ENCODE data around the gene TMX3.

The TMX3 gene

GRCh38 chr18:68693091-68693815 lies 21.7 kb downstream of the TMX3 start:
- no peaks in the 10 kb centered on the region for H3K27me3 ChIP-seq (ENCODE audit: control insufficient read depth, low read length)
- no peaks in the 10 kb centered on the region for H3K4me1 ChIP-seq (ENCODE audit: control insufficient read depth, low read length)
- no peak overlapping the region for H3K4me3 ChIP-seq (ENCODE audit: low read length)
- H3K4me2 ChIP-seq (ENCODE audit: low read length), result no peak overlapping the region
- H3K9me2 ChIP-seq (replicated peaks; ENCODE audit: control insufficient read depth, low read length), result no peaks in the 10 kb centered on the region
- no peaks in the 10 kb centered on the region; the same call in 1 of the 2 replicates for H3F3A ChIP-seq (ENCODE audit: control insufficient read depth, insufficient read depth)
- no peaks in the 10 kb centered on the region for H3K9me3 ChIP-seq (ENCODE audit: control insufficient read depth, insufficient read depth, low read length)
- TF ChIP-seq EZH2phosphoT487 (IDR thresholded peaks at IDR 0.05; ENCODE audit: borderline replicate concordance, low read length), result no peak
- no peak for TF ChIP-seq CTCF (IDR thresholded peaks at IDR 0.05; ENCODE audit: low read depth, low read length, poor library complexity, severe bottlenecking)
- H3K27ac ChIP-seq (ENCODE audit: low read depth, low read length), result no peak overlapping the region
- H4K20me1 ChIP-seq (ENCODE audit: control insufficient read depth, insufficient read depth, low read depth, low read length), result no peaks in the 10 kb centered on the region
- peaks cover 78% of the 10 kb centered on the region for H3K36me3 ChIP-seq (ENCODE audit: control insufficient read depth, low read length)
- no peaks in the 10 kb centered on the region for H3K79me2 ChIP-seq (ENCODE audit: control insufficient read depth, low read length)

GRCh38 chr18:68679528-68679927 lies 35.4 kb downstream of the TMX3 start:
- Histone ChIP-seq H3K4me3 (ENCODE audit: low read length) (no peak overlapping the region), H3K36me3 (ENCODE audit: control insufficient read depth, low read length) (peaks cover 77% of the 10 kb centered on the region), H3K4me1 (ENCODE audit: control insufficient read depth, low read length) (no peaks in the 10 kb centered on the region), H3K27me3 (ENCODE audit: control insufficient read depth, low read length) (no peaks in the 10 kb centered on the region), H4K20me1 (ENCODE audit: control insufficient read depth, insufficient read depth, low read depth, low read length) (no peaks in the 10 kb centered on the region), H3K4me2 (ENCODE audit: low read length) (no peak overlapping the region), H3F3A (ENCODE audit: control insufficient read depth, insufficient read depth) (no peaks in the 10 kb centered on the region), H3K9me3 (ENCODE audit: control insufficient read depth, insufficient read depth, low read length) (no peaks in the 10 kb centered on the region), H3K9me2 (replicated peaks; ENCODE audit: control insufficient read depth, low read length) (no peaks in the 10 kb centered on the region), H3K79me2 (ENCODE audit: control insufficient read depth, low read length) (no peaks in the 10 kb centered on the region), H3K27ac (ENCODE audit: low read depth, low read length) (no peak overlapping the region)
- TF ChIP-seq EZH2phosphoT487 (IDR thresholded peaks at IDR 0.05; ENCODE audit: borderline replicate concordance, low read length) (no peak), CTCF (IDR thresholded peaks at IDR 0.05; ENCODE audit: low read depth, low read length, poor library complexity, severe bottlenecking) (no peak)

- Histone ChIP-seq H3K79me2 (ENCODE audit: control insufficient read depth, low read length) (no peaks in the 10 kb centered on the region), H4K20me1 (ENCODE audit: control insufficient read depth, insufficient read depth, low read depth, low read length) (no peaks in the 10 kb centered on the region), H3K9me3 (ENCODE audit: control insufficient read depth, insufficient read depth, low read length) (no peaks in the 10 kb centered on the region), H3K4me3 (ENCODE audit: low read length) (no peak overlapping the region), H3K4me2 (ENCODE audit: low read length) (no peak overlapping the region), H3K36me3 (ENCODE audit: control insufficient read depth, low read length) (peaks cover 62% of the 10 kb centered on the region), H3F3A (ENCODE audit: control insufficient read depth, insufficient read depth) (peaks cover 4% of the 10 kb centered on the region; the same call in 1 of the 2 replicates), H3K27ac (ENCODE audit: low read depth, low read length) (no peak overlapping the region), H3K27me3 (ENCODE audit: control insufficient read depth, low read length) (no peaks in the 10 kb centered on the region), H3K9me2 (replicated peaks; ENCODE audit: control insufficient read depth, low read length) (no peaks in the 10 kb centered on the region), H3K4me1 (ENCODE audit: control insufficient read depth, low read length) (no peaks in the 10 kb centered on the region)
- TF ChIP-seq EZH2phosphoT487 (IDR thresholded peaks at IDR 0.05; ENCODE audit: borderline replicate concordance, low read length), result no peak
- TF ChIP-seq CTCF (IDR thresholded peaks at IDR 0.05; ENCODE audit: low read depth, low read length, poor library complexity, severe bottlenecking), result no peak
These were observed 38.0 kb downstream of the TMX3 start for GRCh38 chr18:68676913-68677312.
